Right lobe of liver (tissue), 4 donors: ENCODE results near the gene VAMP5.

Experiments used
- POLR2A ChIP-seq: fragments of 450-650 bp; IDR thresholded peaks from one replicate; pipeline ENCODE4 v1.6.1; 2017; ENCODE audit warnings: antibody characterized with exemption, mild to moderate bottlenecking
- TF ChIP-seq, protein P1 (sequence below), 4 donors: fragments of 200-600 bp in 3 of 4; fragments of 450-650 bp in 1 of 4; IDR thresholded peaks; one replicate each; pipeline versions ENCODE4 v1.5.1 to v1.8.0; 2016 to 2022; ENCODE audit warnings: antibody characterized with exemption in 4 of 4, mild to moderate bottlenecking in 2 of 4
- donor health status: DM: no; HTN: no; CAD: no.
- donor health status: DM: no; HTN: no; CAD: no.
- donor health status: DM: no; HTN: yes; CAD: no.

DNA sequence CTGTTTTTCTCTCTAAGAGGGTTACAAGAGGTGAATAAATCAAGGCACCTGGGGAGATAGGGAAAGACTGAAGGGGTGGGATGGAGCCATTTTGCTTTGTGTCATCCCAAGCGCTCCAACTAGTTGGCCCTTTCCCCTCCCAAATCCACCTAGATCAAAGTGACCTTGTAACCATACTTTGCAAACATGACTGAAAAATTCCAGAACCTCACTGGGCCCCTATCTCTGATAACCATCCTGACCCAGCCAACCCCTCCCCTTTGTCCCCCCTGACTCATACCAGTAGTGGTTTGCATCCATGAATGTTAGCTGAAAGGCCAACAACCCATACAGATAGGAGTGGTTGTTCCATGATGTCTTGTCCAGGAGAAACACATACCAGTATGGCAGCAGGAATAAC, 26.1 kb upstream of the VAMP5 start:
- TF ChIP-seq, protein P1, sequence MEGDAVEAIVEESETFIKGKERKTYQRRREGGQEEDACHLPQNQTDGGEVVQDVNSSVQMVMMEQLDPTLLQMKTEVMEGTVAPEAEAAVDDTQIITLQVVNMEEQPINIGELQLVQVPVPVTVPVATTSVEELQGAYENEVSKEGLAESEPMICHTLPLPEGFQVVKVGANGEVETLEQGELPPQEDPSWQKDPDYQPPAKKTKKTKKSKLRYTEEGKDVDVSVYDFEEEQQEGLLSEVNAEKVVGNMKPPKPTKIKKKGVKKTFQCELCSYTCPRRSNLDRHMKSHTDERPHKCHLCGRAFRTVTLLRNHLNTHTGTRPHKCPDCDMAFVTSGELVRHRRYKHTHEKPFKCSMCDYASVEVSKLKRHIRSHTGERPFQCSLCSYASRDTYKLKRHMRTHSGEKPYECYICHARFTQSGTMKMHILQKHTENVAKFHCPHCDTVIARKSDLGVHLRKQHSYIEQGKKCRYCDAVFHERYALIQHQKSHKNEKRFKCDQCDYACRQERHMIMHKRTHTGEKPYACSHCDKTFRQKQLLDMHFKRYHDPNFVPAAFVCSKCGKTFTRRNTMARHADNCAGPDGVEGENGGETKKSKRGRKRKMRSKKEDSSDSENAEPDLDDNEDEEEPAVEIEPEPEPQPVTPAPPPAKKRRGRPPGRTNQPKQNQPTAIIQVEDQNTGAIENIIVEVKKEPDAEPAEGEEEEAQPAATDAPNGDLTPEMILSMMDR (IDR thresholded peaks at IDR 0.05) = no peak
- no peak for TF ChIP-seq POLR2A
